ENCODE data around the gene BOD1L1.

- TF ChIP-seq CTCF (IDR thresholded peaks at IDR 0.05) (peak; percentile 60 to 85 (median 81)), EP300 (IDR thresholded peaks at IDR 0.05; ENCODE audit: low read depth) (no peak), POLR2AphosphoS5 (IDR thresholded peaks at IDR 0.05) (no peak)
Observed at GRCh38 chr4:13654162-13654797, 26.8 kb upstream of the BOD1L1 start.

Data from transverse colon (tissue), 4 donors.